K562 (cell line): ENCODE results near the gene ACKR2. TPM values are rescaled to one million over a fixed set of nuclear protein-coding genes. Genes with fewer than 3 reads are reported as not detected.

Experiments used
- ATF3 ChIP-seq, 2 experiments: fragments of 450-650 bp in 1 of 2; sonication (generic) in 1 of 2; formaldehyde crosslinking in 1 of 2; IDR thresholded peaks in 1 of 2; conservative IDR thresholded peaks in 1 of 2; 2 replicates each; pipeline versions ENCODE4 v1.6.1 to v1.8.1; 2016 to 2023; ENCODE audit warnings: mild to moderate bottlenecking in 2 of 2, moderate library complexity in 2 of 2, inconsistent platforms in 1 of 2, missing genetic modification reagents in 1 of 2
- DACH1 ChIP-seq: fragments of 450-650 bp; IDR thresholded peaks from 2 replicates; pipeline ENCODE4 v1.6.1; 2018; ENCODE audit not compliant: partially characterized antibody
- ETV6 ChIP-seq, 3 experiments: fragments of 150-350 bp in 1 of 3; sonication (generic) in 1 of 3; formaldehyde crosslinking in 1 of 3; IDR thresholded peaks; 2 replicates each; pipeline versions ENCODE4 v1.6.1 to v1.8.0; 2014 to 2022; ENCODE audit warnings: borderline replicate concordance in 2 of 3, low read depth in 2 of 3, antibody characterized with exemption in 1 of 3, low read length in 1 of 3, mild to moderate bottlenecking in 1 of 3, missing genetic modification reagents in 1 of 3
- HNRNPLL ChIP-seq: fragments of 200-400 bp; formaldehyde crosslinking; IDR thresholded peaks from 2 replicates; pipeline ENCODE4 v1.6.1; 2017; ENCODE audit warnings: low read length, low read depth, mild to moderate bottlenecking; ENCODE audit not compliant: poor library complexity, severe bottlenecking
- STAT5A ChIP-seq: IDR thresholded peaks from 2 replicates; pipeline ENCODE4 v1.6.1; 2012; ENCODE audit warnings: low read length, inconsistent platforms, borderline replicate concordance
- ZBTB9 ChIP-seq: fragments of 450-650 bp; formaldehyde crosslinking; IDR thresholded peaks from 2 replicates; pipeline ENCODE4 v1.4.0; 2020; ENCODE audit warnings: mild to moderate bottlenecking, moderate library complexity
- polyA plus RNA-seq, 8 experiments: library from polyadenylated mRNA; depleted of rRNA in 4 of 8; stranded (reverse) in 5 of 8; unstranded in 3 of 8; fragments of >200 nt; fragmentation: Nextera tagmentation in 2 of 8; fragmentation: Illumina TruSeq in 1 of 8; extraction: Ambion mirVana in 2 of 8; extraction: Trizol in 1 of 8; gene quantifications; 2 replicates each; pipeline versions ENCODE4 v1.2.1 to v1.2.3, GENCODE V29; 2011 to 2014; ENCODE audit warnings: inconsistent platforms in 1 of 8, missing spikeins in 1 of 8
- total RNA-seq, 7 experiments: library from RNA; depleted of rRNA in 6 of 7; stranded (reverse); fragments of >200 nt in 6 of 7; fragmentation: Illumina TruSeq in 2 of 7; extraction: Trizol in 2 of 7; gene quantifications; 2 replicates each; pipeline versions ENCODE4 v1.2.1 to v1.2.3, GENCODE V29; 2011 to 2021; ENCODE audit warnings: low replicate concordance in 1 of 7
- TF ChIP-seq, protein P1 (sequence below): fragments of 250-450 bp; sonication (Bioruptor Pico); IDR thresholded peaks from 2 replicates; pipeline ENCODE4 v1.8.0; 2022; ENCODE audit warnings: inconsistent platforms, mild to moderate bottlenecking, moderate library complexity, borderline replicate concordance
- TF ChIP-seq, protein P2 (sequence below): IDR thresholded peaks from 2 replicates; pipeline ENCODE4 v1.6.1; 2016; ENCODE audit warnings: missing genetic modification characterization, missing compliant biosample characterization

Gene ACKR2
- total and polyA plus RNA-seq, 9 of the 15 experiments (the other 6 are each of a cell fraction or from before 2014, with no cell fraction given): 0.03 to 0.69 (median 0.25) TPM; not detected in 1

DNA sequence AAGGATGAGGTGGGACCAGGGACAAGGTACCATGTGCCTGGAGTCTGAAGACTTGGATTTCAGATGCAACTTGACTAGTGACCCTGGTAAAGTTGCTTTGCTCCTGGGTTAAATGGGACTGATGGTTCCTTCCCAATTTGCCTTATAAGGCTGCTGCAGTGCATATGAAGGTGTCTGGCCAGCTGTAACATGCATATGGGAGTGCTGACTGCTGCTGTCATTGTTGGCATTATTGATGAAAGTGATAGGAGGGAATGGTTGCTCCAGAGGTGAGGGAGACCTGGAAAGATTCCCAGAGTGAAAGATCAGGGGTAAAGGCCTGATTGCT is 45.9 kb downstream of the ACKR2 start (continued):
- TF ChIP-seq, protein P1, sequence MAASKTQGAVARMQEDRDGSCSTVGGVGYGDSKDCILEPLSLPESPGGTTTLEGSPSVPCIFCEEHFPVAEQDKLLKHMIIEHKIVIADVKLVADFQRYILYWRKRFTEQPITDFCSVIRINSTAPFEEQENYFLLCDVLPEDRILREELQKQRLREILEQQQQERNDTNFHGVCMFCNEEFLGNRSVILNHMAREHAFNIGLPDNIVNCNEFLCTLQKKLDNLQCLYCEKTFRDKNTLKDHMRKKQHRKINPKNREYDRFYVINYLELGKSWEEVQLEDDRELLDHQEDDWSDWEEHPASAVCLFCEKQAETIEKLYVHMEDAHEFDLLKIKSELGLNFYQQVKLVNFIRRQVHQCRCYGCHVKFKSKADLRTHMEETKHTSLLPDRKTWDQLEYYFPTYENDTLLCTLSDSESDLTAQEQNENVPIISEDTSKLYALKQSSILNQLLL: no peak
- no peak for TF ChIP-seq ETV6 (IDR thresholded peaks at IDR 0.05; ENCODE audit: borderline replicate concordance in 1 of 2, low read depth in 2 of 2, low read length in 1 of 2)
- TF ChIP-seq ETV6 (CRISPR knock-in tag; IDR thresholded peaks at IDR 0.05; ENCODE audit: borderline replicate concordance): no peak
- TF ChIP-seq ATF3 (IDR thresholded peaks at IDR 0.05): no peak
- no peak for TF ChIP-seq ATF3 (CRISPR knock-in tag; conservative IDR thresholded peaks at IDR 0.05)
- no peak for TF ChIP-seq HNRNPLL
- no peak for TF ChIP-seq DACH1
- no peak for TF ChIP-seq STAT5A
- TF ChIP-seq, protein P2, sequence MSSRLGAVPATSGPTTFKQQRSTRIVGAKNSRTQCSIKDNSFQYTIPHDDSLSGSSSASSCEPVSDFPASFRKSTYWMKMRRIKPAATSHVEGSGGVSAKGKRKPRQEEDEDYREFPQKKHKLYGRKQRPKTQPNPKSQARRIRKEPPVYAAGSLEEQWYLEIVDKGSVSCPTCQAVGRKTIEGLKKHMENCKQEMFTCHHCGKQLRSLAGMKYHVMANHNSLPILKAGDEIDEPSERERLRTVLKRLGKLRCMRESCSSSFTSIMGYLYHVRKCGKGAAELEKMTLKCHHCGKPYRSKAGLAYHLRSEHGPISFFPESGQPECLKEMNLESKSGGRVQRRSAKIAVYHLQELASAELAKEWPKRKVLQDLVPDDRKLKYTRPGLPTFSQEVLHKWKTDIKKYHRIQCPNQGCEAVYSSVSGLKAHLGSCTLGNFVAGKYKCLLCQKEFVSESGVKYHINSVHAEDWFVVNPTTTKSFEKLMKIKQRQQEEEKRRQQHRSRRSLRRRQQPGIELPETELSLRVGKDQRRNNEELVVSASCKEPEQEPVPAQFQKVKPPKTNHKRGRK (tag): no peak
- TF ChIP-seq ZBTB9 (CRISPR knock-in tag): no peak
